Activated CD8-positive, alpha-beta T cell treated with anti-CD3 and anti-CD28 coated beads for 36 hours (primary cell): ENCODE data around the gene GSTA5. TPM values are rescaled to one million over a fixed set of nuclear protein-coding genes. Genes with fewer than 3 reads are reported as not detected.

Experiments used
- ATAC-seq: fragments of 200-7000 bp; cut with Tn5 transposase; one replicate; pipeline ENCODE4 v1.10.0; 2021; ENCODE audit warnings: mild to moderate bottlenecking, moderate library complexity
- CTCF ChIA-PET: fragments of 350-600 bp; sonication (Branson Sonifier 250); formaldehyde crosslinking; loops from one replicate; lab custom pipeline; 2021; ENCODE audit warnings: antibody characterized with exemption; lab: Charles Lee
- POLR2A ChIA-PET: fragments of 350-600 bp; sonication (Branson Sonifier 250); formaldehyde crosslinking; loops from one replicate; lab custom pipeline; 2021; ENCODE audit warnings: antibody characterized with exemption; lab: Charles Lee
- DNase-seq: peaks from one replicate; pipeline ENCODE4 v3.0.0-alpha.2; 2020
- H3K27ac Mint-ChIP-seq: one replicate; pipeline ENCODE4 v1.8.0; 2021; ENCODE audit warnings: mild to moderate bottlenecking, mixed read lengths
- H3K27me3 Mint-ChIP-seq: one replicate; pipeline ENCODE4 v1.8.0; 2021; ENCODE audit warnings: mixed read lengths
- H3K36me3 Mint-ChIP-seq: one replicate; pipeline ENCODE4 v1.8.0; 2021; ENCODE audit warnings: low read depth, mixed read lengths
- H3K4me1 Mint-ChIP-seq: one replicate; pipeline ENCODE4 v1.8.0; 2021; ENCODE audit warnings: low read depth, mixed read lengths
- H3K4me3 Mint-ChIP-seq: one replicate; pipeline ENCODE4 v1.8.0; 2021; ENCODE audit warnings: mild to moderate bottlenecking, moderate library complexity, mixed read lengths
- H3K9me3 Mint-ChIP-seq: one replicate; pipeline ENCODE4 v1.8.0; 2021; ENCODE audit warnings: mixed read lengths
- intact Hi-C: fragments of 100-400 bp; cut with micrococcal nuclease; formaldehyde crosslinking; loops from one replicate; pipeline ENCODE4 v1.10.0; 2022
- total RNA-seq, 2 experiments: library from RNA; stranded (reverse); gene quantifications; one replicate each; pipeline ENCODE4 v1.2.3, GENCODE V29; 2021
- TF ChIP-seq, protein P1 (sequence below): fragments of 200-600 bp; IDR thresholded peaks from one replicate; pipeline ENCODE4 v1.8.0; 2022; ENCODE audit warnings: antibody characterized with exemption, mild to moderate bottlenecking

The GSTA5 gene
- total RNA-seq: not detected

DNA sequence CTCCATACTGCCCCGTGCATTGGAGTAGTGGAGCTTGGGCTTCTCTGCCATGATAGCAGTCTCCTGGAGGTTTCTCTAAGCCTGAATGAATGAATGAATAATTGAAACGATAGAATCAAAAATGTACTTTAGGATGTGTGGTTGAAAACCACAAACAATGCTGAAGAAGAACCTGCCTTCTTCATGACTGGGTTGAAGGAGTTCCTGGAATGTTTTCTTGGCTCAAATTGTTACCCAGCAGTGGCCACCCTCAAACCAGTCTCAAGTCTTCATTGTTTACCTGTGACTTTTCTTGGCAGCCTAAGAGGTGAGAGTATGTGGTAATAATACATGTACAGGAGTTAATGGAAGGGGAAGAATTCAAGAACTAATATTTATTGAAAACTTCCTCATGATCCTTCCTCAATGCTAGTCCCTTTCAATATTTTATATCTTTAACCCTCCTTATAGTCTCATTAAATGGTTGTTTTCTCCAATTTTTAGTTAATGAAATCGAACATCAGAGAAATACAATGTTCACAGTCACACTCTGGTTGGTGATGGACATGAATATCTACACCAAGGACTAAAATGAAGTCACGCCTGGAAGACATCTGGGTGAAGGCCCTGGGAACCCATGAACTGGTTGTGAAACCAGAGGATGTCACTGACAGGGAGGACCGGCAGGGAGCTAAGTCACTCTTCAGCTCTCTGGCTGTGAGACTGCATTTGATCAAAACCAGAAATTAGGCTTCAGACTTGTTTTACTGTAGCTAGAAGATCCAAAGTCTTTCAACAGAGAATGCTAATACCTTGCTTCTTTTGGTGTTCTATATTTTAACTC lies at the start of gene GSTA5:
Gene GSTA5 (minus strand): TSS at position 51 of the 823 bp plus-strand sequence.
- H3K36me3 Mint-ChIP-seq: no peaks in the 10 kb centered on the region
- DNase-seq: no peak
- no peak for ATAC-seq
- POLR2A ChIA-PET: no interaction called here
- H3K27me3 Mint-ChIP-seq: peaks cover 25% of the 10 kb centered on the region
- H3K4me3 Mint-ChIP-seq: no peak within 1 kb of the TSS
- intact Hi-C loops: no loop called here
- H3K27ac Mint-ChIP-seq: no peak within 1 kb of the TSS
- H3K9me3 Mint-ChIP-seq: no peaks in the 10 kb centered on the region
- TF ChIP-seq, protein P1, sequence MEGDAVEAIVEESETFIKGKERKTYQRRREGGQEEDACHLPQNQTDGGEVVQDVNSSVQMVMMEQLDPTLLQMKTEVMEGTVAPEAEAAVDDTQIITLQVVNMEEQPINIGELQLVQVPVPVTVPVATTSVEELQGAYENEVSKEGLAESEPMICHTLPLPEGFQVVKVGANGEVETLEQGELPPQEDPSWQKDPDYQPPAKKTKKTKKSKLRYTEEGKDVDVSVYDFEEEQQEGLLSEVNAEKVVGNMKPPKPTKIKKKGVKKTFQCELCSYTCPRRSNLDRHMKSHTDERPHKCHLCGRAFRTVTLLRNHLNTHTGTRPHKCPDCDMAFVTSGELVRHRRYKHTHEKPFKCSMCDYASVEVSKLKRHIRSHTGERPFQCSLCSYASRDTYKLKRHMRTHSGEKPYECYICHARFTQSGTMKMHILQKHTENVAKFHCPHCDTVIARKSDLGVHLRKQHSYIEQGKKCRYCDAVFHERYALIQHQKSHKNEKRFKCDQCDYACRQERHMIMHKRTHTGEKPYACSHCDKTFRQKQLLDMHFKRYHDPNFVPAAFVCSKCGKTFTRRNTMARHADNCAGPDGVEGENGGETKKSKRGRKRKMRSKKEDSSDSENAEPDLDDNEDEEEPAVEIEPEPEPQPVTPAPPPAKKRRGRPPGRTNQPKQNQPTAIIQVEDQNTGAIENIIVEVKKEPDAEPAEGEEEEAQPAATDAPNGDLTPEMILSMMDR: no peak
- CTCF ChIA-PET: interaction anchor here (0.9 to 1.0 kb wide), 2 partner anchors 15 to 25 kb away, joined by 3 read pairs; no protein-coding TSS in a partner anchor
- H3K4me1 Mint-ChIP-seq: no peaks in the 10 kb centered on the region

DNA sequence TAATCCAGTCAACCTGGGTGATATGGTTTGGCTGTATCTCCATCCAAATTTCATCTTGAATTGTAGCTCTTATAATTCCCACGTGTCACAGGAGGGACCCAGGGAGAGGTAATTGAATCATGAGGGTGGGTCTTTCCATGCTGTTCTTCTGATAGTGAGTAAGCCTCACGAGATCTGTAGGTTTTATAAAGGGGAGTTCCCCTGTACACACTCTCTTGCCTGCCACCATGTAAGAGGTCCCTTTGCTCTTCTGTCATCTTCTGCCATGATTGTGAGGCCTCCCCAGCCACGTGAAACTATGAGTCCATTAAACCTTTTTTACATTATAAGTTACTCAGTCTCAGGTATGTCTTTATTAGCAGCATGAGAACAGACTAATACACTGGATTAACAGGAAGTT lies 49.4 kb upstream of the GSTA5 start:
- no peak overlapping the region for H3K4me3 Mint-ChIP-seq
- no peak overlapping the region for H3K27ac Mint-ChIP-seq
- POLR2A ChIA-PET: interaction anchor here (0.6 kb wide), 1 partner anchor 1116 kb away, joined by 4 read pairs; no protein-coding TSS in a partner anchor
- H3K4me1 Mint-ChIP-seq: peaks cover 17% of the 10 kb centered on the region
- DNase-seq (peak; percentile 8), ATAC-seq (peak; percentile 37)
- no peaks in the 10 kb centered on the region for H3K36me3 Mint-ChIP-seq
- intact Hi-C loops: loop anchor here (5.0 kb wide), 1 partner anchor 87 kb away; no protein-coding TSS in a partner anchor
- peaks cover 5% of the 10 kb centered on the region for H3K27me3 Mint-ChIP-seq
- no peaks in the 10 kb centered on the region for H3K9me3 Mint-ChIP-seq
- CTCF ChIA-PET: interaction anchor here (2.1 kb wide), 1 partner anchor 8 kb away, joined by 7 read pairs; no protein-coding TSS in a partner anchor
- TF ChIP-seq, protein P1: no peak

DNA sequence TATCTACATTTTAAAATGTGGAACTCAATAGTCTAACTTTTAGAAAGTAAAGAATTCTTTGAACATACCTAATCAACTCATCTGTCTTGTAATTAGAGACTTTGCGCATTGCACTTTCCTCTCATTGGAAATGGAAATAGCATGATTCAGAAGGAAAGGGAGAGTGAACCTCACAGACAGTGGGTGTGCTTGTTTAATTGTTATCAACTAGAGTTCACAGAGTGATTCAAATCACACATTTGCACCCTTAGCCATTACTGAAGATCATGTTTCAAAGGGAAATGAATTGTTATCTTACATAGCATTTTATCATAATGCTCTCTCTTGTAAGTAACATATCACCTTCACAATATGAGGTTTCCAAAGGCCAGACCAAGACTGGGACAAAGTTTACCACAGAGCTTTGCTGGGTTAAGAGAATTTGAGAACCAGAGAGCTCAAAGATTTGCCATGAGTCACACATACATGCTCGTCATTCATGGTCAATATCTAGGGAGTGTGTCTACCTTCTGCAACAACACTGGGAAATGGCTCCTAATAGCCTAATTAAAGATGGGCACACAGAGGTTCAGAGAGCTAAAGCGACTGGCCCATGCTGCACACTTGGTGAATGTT lies 47.4 kb upstream of the GSTA5 start:
- no peaks in the 10 kb centered on the region for H3K36me3 Mint-ChIP-seq
- POLR2A ChIA-PET: interaction anchor here (0.7 kb wide), 1 partner anchor 98 kb away, joined by 3 read pairs; no protein-coding TSS in a partner anchor

DNA sequence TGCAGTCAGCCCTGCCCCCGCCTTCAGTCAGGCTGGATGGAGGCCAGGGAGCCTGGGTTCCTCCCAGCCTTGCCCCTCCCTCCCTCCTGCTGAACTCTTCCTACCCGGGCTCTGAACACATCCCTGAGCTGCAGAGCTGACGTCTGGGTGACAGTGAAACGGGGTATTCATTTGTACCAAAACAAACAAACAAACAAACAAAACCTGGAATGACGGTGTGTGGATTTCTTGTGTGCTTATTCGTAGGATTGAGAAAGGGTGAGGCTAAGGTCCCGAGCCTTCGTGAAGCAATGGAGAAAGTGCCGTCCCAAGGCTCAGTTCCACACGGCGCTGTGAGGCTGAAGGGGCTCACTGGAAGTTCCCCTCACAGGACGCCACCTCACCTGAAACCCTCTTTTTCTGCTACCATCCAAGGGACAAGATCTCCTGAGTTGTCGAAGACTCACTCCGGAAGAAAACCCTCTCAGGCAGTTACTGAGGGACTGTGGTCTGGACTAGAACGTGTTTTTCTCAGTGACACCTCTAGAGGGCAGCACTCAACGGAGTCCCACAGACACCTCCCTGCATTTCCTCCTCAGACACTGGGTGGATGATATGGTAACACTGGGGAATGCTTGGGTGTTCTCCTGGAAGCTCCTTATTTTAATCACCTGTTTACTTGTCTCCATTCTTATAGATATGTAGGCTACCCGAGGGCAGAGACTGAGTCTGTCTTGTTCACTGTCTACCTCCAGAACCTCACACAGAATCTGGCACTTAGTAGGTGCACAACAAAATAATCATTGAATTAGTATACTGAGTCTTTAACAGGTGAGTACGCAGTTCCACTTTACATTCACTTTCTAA lies 41.6 kb upstream of the GSTA5 start:
- POLR2A ChIA-PET: interaction anchor here (1.5 kb wide), 1 partner anchor 99 kb away, joined by 3 read pairs; no protein-coding TSS in a partner anchor
- H3K27ac Mint-ChIP-seq: peak overlapping the region; percentile 72
- no peaks in the 10 kb centered on the region for H3K36me3 Mint-ChIP-seq
- CTCF ChIA-PET: interaction anchor here (0.6 to 1.8 kb wide), 8 partner anchors 9 to 192 kb away, joined by 3 to 12 read pairs (median 3); partner anchors contain the start of genes FBXO9 and GSTA4
- H3K9me3 Mint-ChIP-seq: no peaks in the 10 kb centered on the region
- intact Hi-C loops: no loop called here
- no peaks in the 10 kb centered on the region for H3K27me3 Mint-ChIP-seq
- DNase-seq (peak; percentile 78), ATAC-seq (peak; percentile 99)
- H3K4me3 Mint-ChIP-seq: peak overlapping the region; percentile 79
- TF ChIP-seq, protein P1: peak; percentile 78
- peaks cover 8% of the 10 kb centered on the region for H3K4me1 Mint-ChIP-seq

More for the DNA sequence above, 47.4 kb upstream of the GSTA5 start:
- peaks cover 13% of the 10 kb centered on the region for H3K4me1 Mint-ChIP-seq
- peak; percentile 7 for DNase-seq
- H3K9me3 Mint-ChIP-seq: no peaks in the 10 kb centered on the region
- intact Hi-C loops: no loop called here
- CTCF ChIA-PET: interaction anchor here (1.1 kb wide), 1 partner anchor 107 kb away, joined by 3 read pairs; the partner anchor contains the start of gene GSTA4
- H3K4me3 Mint-ChIP-seq: no peak overlapping the region
- peak; percentile 30 for ATAC-seq
- H3K27me3 Mint-ChIP-seq: peaks cover 5% of the 10 kb centered on the region
- no peak overlapping the region for H3K27ac Mint-ChIP-seq
- TF ChIP-seq, protein P1: no peak
